Measurements from ENCODE around the gene PGGHG. TPM values are rescaled to one million over a fixed set of nuclear protein-coding genes. Genes with fewer than 3 reads are reported as not detected.

Gene PGGHG
- polyA plus RNA-seq, 3 donors, result 1.6 to 82.9 (median 2.1) TPM

- H3K4me3 Mint-ChIP-seq, result no peak overlapping the region
- Histone ChIP-seq H3K27me3 (ENCODE audit: control insufficient read depth in 2 of 2, insufficient read depth in 2 of 2, low read length in 2 of 2) (no peaks in the 10 kb centered on the region), H3K9ac (ENCODE audit: insufficient read depth, low read length, poor library complexity, severe bottlenecking) (no peak overlapping the region), H3K79me2 (ENCODE audit: insufficient read depth, low read length) (no peaks in the 10 kb centered on the region), H3K4me1 (ENCODE audit: control insufficient read depth in 1 of 2, insufficient read depth in 2 of 2, low read length in 2 of 2) (no peaks in the 10 kb centered on the region), H3K27ac (ENCODE audit: low read depth in 1 of 2, low read length in 2 of 2) (no peak overlapping the region), H2AFZ (ENCODE audit: insufficient read depth, low read depth, low read length, poor library complexity, severe bottlenecking) (no peak overlapping the region), H4K20me1 (ENCODE audit: insufficient read depth, low read length) (no peaks in the 10 kb centered on the region), H3K4me3 (replicated peaks in 1 of 3; ENCODE audit: low read depth in 2 of 3, low read length in 3 of 3) (no peak overlapping the region), H3K9me3 (replicated peaks in 1 of 2; ENCODE audit: control insufficient read depth in 1 of 2, insufficient read depth in 1 of 2, low read length in 2 of 2) (no peaks in the 10 kb centered on the region), H3K4me2 (replicated peaks; ENCODE audit: extremely low read depth, low read length, poor library complexity, severe bottlenecking) (no peak overlapping the region), H3K36me3 (replicated peaks in 1 of 2; ENCODE audit: control insufficient read depth in 1 of 2, insufficient read depth in 2 of 2, low read length in 2 of 2) (peaks cover 60 to 61% of the 10 kb centered on the region in 2 donors)
- H3K9me3 Mint-ChIP-seq, result no peaks in the 10 kb centered on the region
- TF ChIP-seq, protein P1, sequence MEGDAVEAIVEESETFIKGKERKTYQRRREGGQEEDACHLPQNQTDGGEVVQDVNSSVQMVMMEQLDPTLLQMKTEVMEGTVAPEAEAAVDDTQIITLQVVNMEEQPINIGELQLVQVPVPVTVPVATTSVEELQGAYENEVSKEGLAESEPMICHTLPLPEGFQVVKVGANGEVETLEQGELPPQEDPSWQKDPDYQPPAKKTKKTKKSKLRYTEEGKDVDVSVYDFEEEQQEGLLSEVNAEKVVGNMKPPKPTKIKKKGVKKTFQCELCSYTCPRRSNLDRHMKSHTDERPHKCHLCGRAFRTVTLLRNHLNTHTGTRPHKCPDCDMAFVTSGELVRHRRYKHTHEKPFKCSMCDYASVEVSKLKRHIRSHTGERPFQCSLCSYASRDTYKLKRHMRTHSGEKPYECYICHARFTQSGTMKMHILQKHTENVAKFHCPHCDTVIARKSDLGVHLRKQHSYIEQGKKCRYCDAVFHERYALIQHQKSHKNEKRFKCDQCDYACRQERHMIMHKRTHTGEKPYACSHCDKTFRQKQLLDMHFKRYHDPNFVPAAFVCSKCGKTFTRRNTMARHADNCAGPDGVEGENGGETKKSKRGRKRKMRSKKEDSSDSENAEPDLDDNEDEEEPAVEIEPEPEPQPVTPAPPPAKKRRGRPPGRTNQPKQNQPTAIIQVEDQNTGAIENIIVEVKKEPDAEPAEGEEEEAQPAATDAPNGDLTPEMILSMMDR (IDR thresholded peaks at IDR 0.05), result no peak
- intact Hi-C loops (cut with micrococcal nuclease), result loop anchor here (5.0 kb wide), 4 partner anchors 35 to 105 kb away; partner anchors contain the start of genes IFITM2 (in 1 of the 2) and PGGHG (in 1 of the 2)
- H3K4me1 Mint-ChIP-seq, result peaks cover 4% of the 10 kb centered on the region
- 96% methylated on average over 4 of the region's 8 CpGs for WGBS (ENCODE audit: insufficient coverage)
- H3K36me3 Mint-ChIP-seq, result peaks cover 56 to 63% of the 10 kb centered on the region in 2 donors
- peaks cover 0 to 4% (median 0%) of the 10 kb centered on the region in 3 donors for H3K27me3 Mint-ChIP-seq (ENCODE audit: low read depth in 3 of 3)
- DNase-seq, result no peak
- no peak overlapping the region for H3K27ac Mint-ChIP-seq
These were observed 36.3 kb upstream of the PGGHG start for GRCh38 chr11:252666-253065.

GRCh38 chr11:253160-253885 lies 35.6 kb upstream of the PGGHG start:
- TF ChIP-seq, protein P1 (IDR thresholded peaks at IDR 0.05), result no peak
- intact Hi-C loops (cut with micrococcal nuclease), result loop anchor here (5.0 kb wide), 4 partner anchors 34 to 104 kb away; partner anchors contain the start of genes IFITM2 (in 1 of the 2) and PGGHG (in 1 of the 2)
- peaks cover 6% of the 10 kb centered on the region for H3K4me1 Mint-ChIP-seq
- DNase-seq, result no peak
- H3K27ac Mint-ChIP-seq, result no peak overlapping the region
- peaks cover 53 to 55% of the 10 kb centered on the region in 2 donors for H3K36me3 ChIP-seq (replicated peaks in 1 of 2; ENCODE audit: control insufficient read depth in 1 of 2, insufficient read depth in 2 of 2, low read length in 2 of 2)
- H3K4me2 ChIP-seq (replicated peaks; ENCODE audit: extremely low read depth, low read length, poor library complexity, severe bottlenecking), result no peak overlapping the region
- H3K27me3 ChIP-seq (ENCODE audit: control insufficient read depth in 2 of 2, insufficient read depth in 2 of 2, low read length in 2 of 2), result no peaks in the 10 kb centered on the region
- no peaks in the 10 kb centered on the region for H3K9me3 ChIP-seq (replicated peaks in 1 of 2; ENCODE audit: control insufficient read depth in 1 of 2, insufficient read depth in 1 of 2, low read length in 2 of 2)
- 87% methylated on average over 11 of the region's 13 CpGs for WGBS (ENCODE audit: insufficient coverage)
- no peak overlapping the region for H3K9ac ChIP-seq (ENCODE audit: insufficient read depth, low read length, poor library complexity, severe bottlenecking)
- no peak overlapping the region for H3K4me3 Mint-ChIP-seq
- peaks cover 0 to 4% (median 0%) of the 10 kb centered on the region in 3 donors for H3K27me3 Mint-ChIP-seq (ENCODE audit: low read depth in 3 of 3)
- no peaks in the 10 kb centered on the region for H3K79me2 ChIP-seq (ENCODE audit: insufficient read depth, low read length)
- H3K4me3 ChIP-seq (replicated peaks in 1 of 3; ENCODE audit: low read depth in 2 of 3, low read length in 3 of 3), result no peak overlapping the region
- H3K27ac ChIP-seq (ENCODE audit: low read depth in 1 of 2, low read length in 2 of 2), result peak overlapping the region in 1 of 2 donors; percentile 5
- peaks cover 50 to 56% of the 10 kb centered on the region in 2 donors for H3K36me3 Mint-ChIP-seq
- no peaks in the 10 kb centered on the region for H3K9me3 Mint-ChIP-seq
- no peaks in the 10 kb centered on the region for H4K20me1 ChIP-seq (ENCODE audit: insufficient read depth, low read length)
- H3K4me1 ChIP-seq (ENCODE audit: control insufficient read depth in 1 of 2, insufficient read depth in 2 of 2, low read length in 2 of 2), result no peaks in the 10 kb centered on the region
- H2AFZ ChIP-seq (ENCODE audit: insufficient read depth, low read depth, low read length, poor library complexity, severe bottlenecking), result no peak overlapping the region

Data from CD14-positive monocyte (primary cell).